Rectal smooth muscle tissue (tissue), 1 donor: ENCODE data around the gene ITIH5.

ENCODE experiments used
- H3K27ac ChIP-seq: one replicate; pipeline ENCODE4 v1.7.0; 2013; ENCODE audit warnings: low read depth, low read length, inconsistent platforms
- H3K27me3 ChIP-seq: one replicate; pipeline ENCODE4 v1.7.0; 2013; ENCODE audit warnings: low read length; ENCODE audit not compliant: control insufficient read depth, insufficient read depth
- H3K36me3 ChIP-seq: one replicate; pipeline ENCODE4 v1.7.0; 2013; ENCODE audit warnings: low read length; ENCODE audit not compliant: control insufficient read depth, insufficient read depth
- H3K4me1 ChIP-seq: one replicate; pipeline ENCODE4 v1.7.0; 2013; ENCODE audit warnings: low read length; ENCODE audit not compliant: control insufficient read depth, insufficient read depth
- H3K4me3 ChIP-seq: one replicate; pipeline ENCODE4 v1.7.0; 2013; ENCODE audit warnings: low read length
- H3K9ac ChIP-seq: one replicate; pipeline ENCODE4 v1.7.0; 2013; ENCODE audit warnings: low read length

ITIH5 gene

GRCh38 chr10:7609556-7609955, 57.2 kb downstream of the ITIH5 start:
- no peak overlapping the region for H3K4me3 ChIP-seq
- H3K27me3 ChIP-seq, result no peaks in the 10 kb centered on the region
- no peak overlapping the region for H3K9ac ChIP-seq
- peaks cover 11% of the 10 kb centered on the region for H3K4me1 ChIP-seq
- no peaks in the 10 kb centered on the region for H3K36me3 ChIP-seq
- H3K27ac ChIP-seq, result no peak overlapping the region

- Histone ChIP-seq H3K4me3 (no peak overlapping the region), H3K4me1 (peaks cover 11% of the 10 kb centered on the region), H3K36me3 (no peaks in the 10 kb centered on the region), H3K9ac (no peak overlapping the region), H3K27me3 (no peaks in the 10 kb centered on the region), H3K27ac (no peak overlapping the region)
Observed at GRCh38 chr10:7608001-7608400, 58.8 kb downstream of the ITIH5 start.

- Histone ChIP-seq H3K36me3 (no peaks in the 10 kb centered on the region), H3K27me3 (no peaks in the 10 kb centered on the region), H3K27ac (no peak overlapping the region), H3K4me1 (peaks cover 11% of the 10 kb centered on the region), H3K9ac (no peak overlapping the region), H3K4me3 (no peak overlapping the region)
Observed at GRCh38 chr10:7606951-7607404, 59.8 kb downstream of the ITIH5 start.

DNA sequence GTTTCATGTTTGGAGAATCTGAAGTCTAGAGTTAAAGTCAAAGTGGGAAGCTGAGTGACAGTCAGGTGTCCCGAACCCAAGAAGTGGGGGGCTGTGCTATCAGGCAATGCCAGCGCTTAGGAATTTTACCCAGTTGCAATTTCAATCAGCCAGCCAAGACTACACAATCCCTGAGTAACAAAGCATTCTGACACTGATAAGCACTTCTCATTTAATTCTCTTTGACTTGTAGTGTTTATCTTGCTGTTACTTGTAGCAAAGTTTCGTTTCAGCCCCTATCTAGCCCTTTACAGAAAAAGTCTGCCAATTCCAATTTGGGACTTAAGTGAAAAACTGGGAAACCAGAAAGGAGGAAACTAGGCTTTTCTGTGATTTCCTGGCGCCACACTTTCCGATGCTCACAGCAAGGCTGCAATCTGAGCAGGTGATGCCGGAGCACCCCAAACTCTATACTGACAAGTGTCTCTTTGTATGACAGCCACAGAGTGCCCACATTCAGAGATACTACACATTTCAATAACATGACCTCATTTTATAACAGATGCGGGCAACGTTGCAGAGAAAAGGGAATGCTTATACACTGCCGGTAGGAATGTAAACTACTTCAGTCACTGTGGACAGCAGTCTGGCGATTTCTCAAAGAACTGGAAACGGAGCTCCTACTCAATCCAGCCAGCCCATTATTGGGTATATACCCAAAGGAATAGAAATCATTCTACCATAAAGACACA, 61.0 kb downstream of the ITIH5 start:
- Histone ChIP-seq H3K27ac (peak overlapping the region; percentile 49), H3K36me3 (no peaks in the 10 kb centered on the region), H3K9ac (no peak overlapping the region), H3K4me1 (peaks cover 16% of the 10 kb centered on the region), H3K27me3 (no peaks in the 10 kb centered on the region), H3K4me3 (no peak overlapping the region)

- Histone ChIP-seq H3K4me1 (peaks cover 19% of the 10 kb centered on the region), H3K36me3 (no peaks in the 10 kb centered on the region), H3K27ac (peak overlapping the region; percentile 70), H3K9ac (no peak overlapping the region), H3K4me3 (no peak overlapping the region), H3K27me3 (no peaks in the 10 kb centered on the region)
Observed at GRCh38 chr10:7601023-7601656, 65.6 kb downstream of the ITIH5 start.

- no peaks in the 10 kb centered on the region for H3K36me3 ChIP-seq
- no peaks in the 10 kb centered on the region for H3K27me3 ChIP-seq
- H3K9ac ChIP-seq, result no peak overlapping the region
- peaks cover 22% of the 10 kb centered on the region for H3K4me1 ChIP-seq
- peak overlapping the region; percentile 70 for H3K27ac ChIP-seq
- H3K4me3 ChIP-seq, result no peak overlapping the region
Observed at GRCh38 chr10:7598771-7599170, 68.0 kb downstream of the ITIH5 start.

- Histone ChIP-seq H3K4me3 (no peak overlapping the region), H3K4me1 (peaks cover 30% of the 10 kb centered on the region), H3K36me3 (no peaks in the 10 kb centered on the region), H3K27me3 (no peaks in the 10 kb centered on the region), H3K27ac (peak overlapping the region; percentile 51), H3K9ac (no peak overlapping the region)
Observed at GRCh38 chr10:7596356-7596755, 70.4 kb downstream of the ITIH5 start.

DNA sequence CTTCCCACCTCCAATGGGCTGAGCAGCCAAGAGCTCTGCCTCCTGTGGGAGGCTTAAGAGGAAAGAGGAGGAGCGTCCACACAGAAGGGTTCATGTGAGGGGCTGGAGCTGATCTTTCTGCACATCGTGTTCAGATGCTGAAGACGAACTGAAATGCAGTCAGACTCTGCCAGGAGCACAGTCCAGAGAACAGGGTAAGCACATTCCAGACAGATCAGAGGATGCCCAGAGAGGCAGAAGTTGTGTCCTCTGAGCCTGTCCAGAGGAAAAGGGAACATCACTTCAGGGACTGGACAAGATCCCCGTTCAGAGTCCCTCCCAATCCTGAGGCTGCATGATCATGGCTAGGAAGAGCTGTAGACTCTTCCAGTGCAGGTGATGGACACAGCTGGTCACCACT, 72.9 kb downstream of the ITIH5 start:
- Histone ChIP-seq H3K36me3 (no peaks in the 10 kb centered on the region), H3K4me1 (peaks cover 16% of the 10 kb centered on the region), H3K27me3 (no peaks in the 10 kb centered on the region), H3K4me3 (no peak overlapping the region), H3K9ac (no peak overlapping the region), H3K27ac (peak overlapping the region; percentile 92)

GRCh38 chr10:7593063-7593462, 73.7 kb downstream of the ITIH5 start:
- H3K9ac ChIP-seq, result no peak overlapping the region
- peak overlapping the region; percentile 95 for H3K27ac ChIP-seq
- peaks cover 12% of the 10 kb centered on the region for H3K4me1 ChIP-seq

DNA sequence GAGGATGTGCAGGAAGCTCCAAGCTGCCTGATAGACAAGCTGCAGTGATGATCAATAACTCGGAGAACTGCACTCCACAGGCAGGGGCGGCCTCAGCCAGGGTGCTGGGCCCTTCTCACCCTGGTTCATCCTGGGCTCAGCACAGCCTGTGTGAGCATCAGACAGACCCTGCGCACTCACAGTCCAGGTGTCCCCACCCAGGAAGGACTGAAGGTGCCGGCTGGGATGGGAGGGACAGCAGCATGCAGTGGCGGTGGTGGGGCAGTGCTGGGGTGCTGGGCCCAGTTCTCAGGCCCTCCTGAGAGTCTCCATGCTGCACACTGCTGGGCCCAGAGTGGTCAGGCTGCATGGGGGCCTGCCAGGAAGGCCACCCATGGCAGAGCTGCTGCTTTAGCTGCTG, 74.1 kb downstream of the ITIH5 start:
- peaks cover 12% of the 10 kb centered on the region for H3K4me1 ChIP-seq
- no peaks in the 10 kb centered on the region for H3K36me3 ChIP-seq
- H3K27ac ChIP-seq, result peak overlapping the region; percentile 95
- no peak overlapping the region for H3K9ac ChIP-seq
- H3K4me3 ChIP-seq, result no peak overlapping the region
- no peaks in the 10 kb centered on the region for H3K27me3 ChIP-seq

More at GRCh38 chr10:7593063-7593462, 73.7 kb downstream of the ITIH5 start:
- Histone ChIP-seq H3K4me3 (no peak overlapping the region), H3K27me3 (no peaks in the 10 kb centered on the region), H3K36me3 (no peaks in the 10 kb centered on the region)

- Histone ChIP-seq H3K4me1 (peaks cover 12% of the 10 kb centered on the region), H3K9ac (no peak overlapping the region), H3K36me3 (no peaks in the 10 kb centered on the region), H3K4me3 (no peak overlapping the region), H3K27ac (no peak overlapping the region), H3K27me3 (no peaks in the 10 kb centered on the region)
Observed at GRCh38 chr10:7590271-7590670, 76.5 kb downstream of the ITIH5 start.

- no peaks in the 10 kb centered on the region for H3K27me3 ChIP-seq
- no peak overlapping the region for H3K4me3 ChIP-seq
- H3K27ac ChIP-seq, result no peak overlapping the region
- peaks cover 12% of the 10 kb centered on the region for H3K4me1 ChIP-seq
- no peaks in the 10 kb centered on the region for H3K36me3 ChIP-seq
- no peak overlapping the region for H3K9ac ChIP-seq
Observed at GRCh38 chr10:7589748-7590147, 77.0 kb downstream of the ITIH5 start.

DNA sequence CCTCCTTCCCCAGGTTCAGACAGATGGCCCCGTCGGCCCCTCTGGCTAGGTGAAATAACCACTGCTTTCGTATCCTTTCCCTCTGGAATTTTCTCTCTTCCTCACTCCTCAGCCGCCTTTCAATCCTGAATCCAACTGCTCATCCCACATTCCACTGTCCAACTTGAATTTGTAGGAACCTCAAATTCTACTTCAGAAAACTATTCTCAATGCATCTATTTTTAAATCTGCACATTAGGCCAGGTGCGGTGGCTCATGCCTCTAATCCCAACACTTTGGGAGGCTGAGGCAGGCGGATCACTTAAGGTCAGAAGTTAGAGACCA, 78.9 kb downstream of the ITIH5 start:
- Histone ChIP-seq H3K9ac (no peak overlapping the region), H3K27me3 (no peaks in the 10 kb centered on the region), H3K36me3 (no peaks in the 10 kb centered on the region), H3K4me3 (no peak overlapping the region), H3K4me1 (peaks cover 6% of the 10 kb centered on the region), H3K27ac (no peak overlapping the region)
